Choroid plexus epithelial cell (primary cell): ENCODE results near the gene TMEM258.

ENCODE experiments used
- DNase-seq: peaks from one replicate; pipeline ENCODE4 v3.0.0-alpha.2; 2010; ENCODE audit warnings: low read depth
- H3K4me3 ChIP-seq: 2 replicates; pipeline ENCODE4 v1.5.1; 2011; ENCODE audit warnings: low read depth, mild to moderate bottlenecking, control low read depth, low read length, moderate library complexity
- CTCF ChIP-seq: conservative IDR thresholded peaks from 2 replicates; pipeline ENCODE4 v1.5.1; 2011; ENCODE audit warnings: low read depth, mild to moderate bottlenecking, control low read depth, inconsistent platforms, low read length, moderate library complexity

TMEM258 gene

GRCh38 chr11:61739966-61740365 is 52.4 kb downstream of the TMEM258 start:
- no peak for TF ChIP-seq CTCF
- DNase-seq, result no peak
- no peak overlapping the region for H3K4me3 ChIP-seq

- H3K4me3 ChIP-seq, result no peak overlapping the region
- TF ChIP-seq CTCF, result no peak
- no peak for DNase-seq
These were observed 53.0 kb downstream of the TMEM258 start for GRCh38 chr11:61739413-61739812.
